Measurements from ENCODE around the gene CCDC170.

The CCDC170 gene

GRCh38 chr6:151564654-151565053, 70.8 kb downstream of the CCDC170 start:
- no peaks in the 10 kb centered on the region for H3K36me3 ChIP-seq (ENCODE audit: control insufficient read depth in 1 of 2, insufficient read depth in 2 of 2, low read length in 2 of 2)
- H4K8ac ChIP-seq (ENCODE audit: low read depth, low read length) = no peak overlapping the region
- no peak overlapping the region for H3K23ac ChIP-seq (ENCODE audit: low read length)
- no peak overlapping the region for H3K27ac ChIP-seq (ENCODE audit: low read depth, low read length)
- WGBS (ENCODE audit: extremely low coverage, insufficient coverage, insufficient read length) = no CpG with 5 or more reads among the region's 4 CpGs
- no peak overlapping the region for H4K12ac ChIP-seq (ENCODE audit: low read depth, low read length)
- no peak overlapping the region for H3K14ac ChIP-seq (ENCODE audit: low read length)
- no peak overlapping the region for H3K4me3 ChIP-seq (ENCODE audit: low read depth, low read length)
- H3K18ac ChIP-seq (ENCODE audit: low read length) = no peak overlapping the region
- no peaks in the 10 kb centered on the region for H3K79me1 ChIP-seq (ENCODE audit: low read length)
- H2AFZ ChIP-seq (ENCODE audit: insufficient read depth, low read length, poor library complexity) = no peak overlapping the region
- H4K91ac ChIP-seq (ENCODE audit: low read depth, low read length) = no peak overlapping the region
- no peak overlapping the region for H3K4ac ChIP-seq (ENCODE audit: low read depth, low read length)
- DNase-seq = no peak
- no peak overlapping the region for H2BK5ac ChIP-seq (ENCODE audit: low read depth, low read length, poor library complexity)
- H2AK5ac ChIP-seq (ENCODE audit: low read length) = no peak overlapping the region
- no peaks in the 10 kb centered on the region for H3K4me1 ChIP-seq (ENCODE audit: control insufficient read depth in 1 of 2, insufficient read depth in 2 of 2, low read length in 2 of 2)
- no peak overlapping the region for H2BK12ac ChIP-seq (ENCODE audit: low read length)
- no peaks in the 10 kb centered on the region for H3K27me3 ChIP-seq (ENCODE audit: insufficient read depth, low read length)
- H3K9me3 ChIP-seq (ENCODE audit: insufficient read depth, low read depth, low read length) = peaks cover 16% of the 10 kb centered on the region
- H3K9ac ChIP-seq (ENCODE audit: low read length) = no peak overlapping the region
- H3K4me2 ChIP-seq (ENCODE audit: low read length) = no peak overlapping the region
- H2BK120ac ChIP-seq (ENCODE audit: insufficient read depth, low read length, poor library complexity) = no peak overlapping the region
- H3K79me2 ChIP-seq (ENCODE audit: control insufficient read depth, insufficient read depth, low read length, poor library complexity) = no peaks in the 10 kb centered on the region

DNA sequence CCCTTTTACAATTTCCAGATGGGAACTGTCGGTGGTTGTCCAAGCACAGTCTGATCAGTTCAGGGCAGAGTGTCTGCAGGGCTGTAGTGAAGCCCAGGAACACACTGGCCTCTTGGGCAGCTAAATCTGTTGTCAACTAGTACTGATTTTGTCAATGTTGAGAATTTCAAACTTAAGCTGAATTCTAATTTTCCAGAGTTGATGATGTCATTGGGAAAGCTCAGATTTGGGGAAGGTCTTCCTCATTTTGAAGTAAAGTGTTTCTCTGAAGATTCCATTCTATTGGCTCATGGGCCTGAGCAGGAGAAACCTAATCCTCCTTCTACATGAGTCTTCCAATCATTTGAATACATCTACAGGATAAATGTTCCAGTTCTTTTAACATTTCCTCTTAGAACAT, 72.1 kb downstream of the CCDC170 start:
- no peak overlapping the region for H3K4me3 ChIP-seq (ENCODE audit: low read depth, low read length)
- H3K9ac ChIP-seq (ENCODE audit: low read length) = no peak overlapping the region
- H3K36me3 ChIP-seq (ENCODE audit: control insufficient read depth in 1 of 2, insufficient read depth in 2 of 2, low read length in 2 of 2) = no peaks in the 10 kb centered on the region
- no peak overlapping the region for H3K4me2 ChIP-seq (ENCODE audit: low read length)
- no peak overlapping the region for H4K12ac ChIP-seq (ENCODE audit: low read depth, low read length)
- H2BK5ac ChIP-seq (ENCODE audit: low read depth, low read length, poor library complexity) = no peak overlapping the region
- H2BK120ac ChIP-seq (ENCODE audit: insufficient read depth, low read length, poor library complexity) = no peak overlapping the region
- no peak overlapping the region for H2BK12ac ChIP-seq (ENCODE audit: low read length)
- no peak overlapping the region for H3K14ac ChIP-seq (ENCODE audit: low read length)
- H3K18ac ChIP-seq (ENCODE audit: low read length) = no peak overlapping the region
- DNase-seq = no peak
- no peak overlapping the region for H3K27ac ChIP-seq (ENCODE audit: low read depth, low read length)
- no peaks in the 10 kb centered on the region for H3K79me2 ChIP-seq (ENCODE audit: control insufficient read depth, insufficient read depth, low read length, poor library complexity)
- no CpG with 5 or more reads among the region's 1 CpG for WGBS (ENCODE audit: extremely low coverage, insufficient coverage, insufficient read length)
- no peak overlapping the region for H3K4ac ChIP-seq (ENCODE audit: low read depth, low read length)
- no peak overlapping the region for H2AFZ ChIP-seq (ENCODE audit: insufficient read depth, low read length, poor library complexity)
- no peaks in the 10 kb centered on the region for H3K4me1 ChIP-seq (ENCODE audit: control insufficient read depth in 1 of 2, insufficient read depth in 2 of 2, low read length in 2 of 2)
- no peak overlapping the region for H4K8ac ChIP-seq (ENCODE audit: low read depth, low read length)
- no peak overlapping the region for H2AK5ac ChIP-seq (ENCODE audit: low read length)
- no peaks in the 10 kb centered on the region for H3K79me1 ChIP-seq (ENCODE audit: low read length)
- no peak overlapping the region for H3K23ac ChIP-seq (ENCODE audit: low read length)
- H3K9me3 ChIP-seq (ENCODE audit: insufficient read depth, low read depth, low read length) = peaks cover 16% of the 10 kb centered on the region
- H3K27me3 ChIP-seq (ENCODE audit: insufficient read depth, low read length) = no peaks in the 10 kb centered on the region
- H4K91ac ChIP-seq (ENCODE audit: low read depth, low read length) = no peak overlapping the region

DNA sequence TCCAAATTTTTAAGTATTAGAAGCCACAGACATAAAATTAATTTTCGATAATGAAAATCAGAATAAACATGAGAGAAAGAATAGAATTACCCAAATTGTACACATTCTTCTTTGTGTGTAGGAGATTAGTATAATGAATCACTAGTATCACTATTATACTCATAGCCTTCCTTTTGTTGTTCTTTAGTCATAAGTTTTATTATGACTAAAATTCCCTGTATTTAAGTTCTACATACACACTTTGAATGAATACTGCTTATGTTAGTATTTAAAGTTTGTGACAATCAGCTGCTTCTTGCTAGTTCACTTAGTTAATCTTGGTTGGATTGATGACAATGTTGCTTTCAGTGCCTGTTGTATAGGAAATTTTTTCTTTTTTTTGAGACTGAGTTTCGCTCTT, 72.7 kb downstream of the CCDC170 start:
- Histone ChIP-seq H3K36me3 (ENCODE audit: control insufficient read depth in 1 of 2, insufficient read depth in 2 of 2, low read length in 2 of 2) (no peaks in the 10 kb centered on the region), H3K23ac (ENCODE audit: low read length) (no peak overlapping the region), H3K4me3 (ENCODE audit: low read depth, low read length) (no peak overlapping the region), H4K12ac (ENCODE audit: low read depth, low read length) (no peak overlapping the region), H4K91ac (ENCODE audit: low read depth, low read length) (no peak overlapping the region), H3K4me1 (ENCODE audit: control insufficient read depth in 1 of 2, insufficient read depth in 2 of 2, low read length in 2 of 2) (no peaks in the 10 kb centered on the region), H2AFZ (ENCODE audit: insufficient read depth, low read length, poor library complexity) (no peak overlapping the region), H3K14ac (ENCODE audit: low read length) (no peak overlapping the region), H2BK120ac (ENCODE audit: insufficient read depth, low read length, poor library complexity) (no peak overlapping the region), H3K4ac (ENCODE audit: low read depth, low read length) (no peak overlapping the region), H3K27ac (ENCODE audit: low read depth, low read length) (no peak overlapping the region), H2BK12ac (ENCODE audit: low read length) (no peak overlapping the region), H3K9ac (ENCODE audit: low read length) (no peak overlapping the region), H2BK5ac (ENCODE audit: low read depth, low read length, poor library complexity) (no peak overlapping the region), H3K4me2 (ENCODE audit: low read length) (no peak overlapping the region), H3K27me3 (ENCODE audit: insufficient read depth, low read length) (no peaks in the 10 kb centered on the region), H3K18ac (ENCODE audit: low read length) (no peak overlapping the region), H3K79me2 (ENCODE audit: control insufficient read depth, insufficient read depth, low read length, poor library complexity) (no peaks in the 10 kb centered on the region), H2AK5ac (ENCODE audit: low read length) (no peak overlapping the region), H3K9me3 (ENCODE audit: insufficient read depth, low read depth, low read length) (peaks cover 16% of the 10 kb centered on the region), H3K79me1 (ENCODE audit: low read length) (no peaks in the 10 kb centered on the region), H4K8ac (ENCODE audit: low read depth, low read length) (no peak overlapping the region)
- no peak for DNase-seq
- no CpG with 5 or more reads among the region's 2 CpGs for WGBS (ENCODE audit: extremely low coverage, insufficient coverage, insufficient read length)

GRCh38 chr6:151576633-151577032, 82.8 kb downstream of the CCDC170 start:
- Histone ChIP-seq H3K9ac (ENCODE audit: low read length) (no peak overlapping the region), H3K36me3 (ENCODE audit: control insufficient read depth in 1 of 2, insufficient read depth in 2 of 2, low read length in 2 of 2) (no peaks in the 10 kb centered on the region)
- WGBS (ENCODE audit: extremely low coverage, insufficient coverage, insufficient read length) = no CpG with 5 or more reads among the region's 8 CpGs

More at GRCh38 chr6:151576633-151577032, 82.8 kb downstream of the CCDC170 start:
- H4K12ac ChIP-seq (ENCODE audit: low read depth, low read length) = no peak overlapping the region
- H3K4ac ChIP-seq (ENCODE audit: low read depth, low read length) = no peak overlapping the region
- no peak overlapping the region for H3K23ac ChIP-seq (ENCODE audit: low read length)
- H2BK5ac ChIP-seq (ENCODE audit: low read depth, low read length, poor library complexity) = no peak overlapping the region
- no peak overlapping the region for H2BK120ac ChIP-seq (ENCODE audit: insufficient read depth, low read length, poor library complexity)
- no peak for DNase-seq
- H3K79me2 ChIP-seq (ENCODE audit: control insufficient read depth, insufficient read depth, low read length, poor library complexity) = no peaks in the 10 kb centered on the region
- no peaks in the 10 kb centered on the region for H3K27me3 ChIP-seq (ENCODE audit: insufficient read depth, low read length)
- H2BK12ac ChIP-seq (ENCODE audit: low read length) = no peak overlapping the region
- no peak overlapping the region for H2AFZ ChIP-seq (ENCODE audit: insufficient read depth, low read length, poor library complexity)
- no peaks in the 10 kb centered on the region for H3K9me3 ChIP-seq (ENCODE audit: insufficient read depth, low read depth, low read length)
- no peak overlapping the region for H3K27ac ChIP-seq (ENCODE audit: low read depth, low read length)
- H3K4me2 ChIP-seq (ENCODE audit: low read length) = no peak overlapping the region
- no peak overlapping the region for H3K14ac ChIP-seq (ENCODE audit: low read length)
- no peak overlapping the region for H4K8ac ChIP-seq (ENCODE audit: low read depth, low read length)
- H4K91ac ChIP-seq (ENCODE audit: low read depth, low read length) = no peak overlapping the region
- H2AK5ac ChIP-seq (ENCODE audit: low read length) = no peak overlapping the region
- no peak overlapping the region for H3K4me3 ChIP-seq (ENCODE audit: low read depth, low read length)
- no peak overlapping the region for H3K18ac ChIP-seq (ENCODE audit: low read length)
- no peaks in the 10 kb centered on the region for H3K4me1 ChIP-seq (ENCODE audit: control insufficient read depth in 1 of 2, insufficient read depth in 2 of 2, low read length in 2 of 2)
- no peaks in the 10 kb centered on the region for H3K79me1 ChIP-seq (ENCODE audit: low read length)
